ENCODE results near the gene DPH2.

DNA sequence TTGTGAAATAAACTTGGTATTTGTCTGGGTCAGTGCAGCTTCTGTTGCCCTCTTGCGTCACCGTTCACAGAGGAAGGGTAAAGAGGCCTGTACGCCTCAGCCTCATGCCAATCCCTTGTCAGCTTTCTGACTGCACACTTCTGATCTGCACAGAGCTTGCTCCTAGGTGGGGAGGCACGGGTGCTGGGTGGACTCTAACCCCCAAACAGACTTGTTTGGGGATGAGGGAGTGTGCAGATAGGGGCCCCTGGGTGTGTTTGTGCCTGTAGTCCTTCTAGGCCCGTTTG, 8.4 kb downstream of the DPH2 start:
- TF ChIP-seq CTCF (IDR thresholded peaks at IDR 0.05), result no peak
- no peak for TF ChIP-seq POLR2A (IDR thresholded peaks at IDR 0.05)

Data from right lobe of liver (tissue), 4 donors.